ENCODE measurements around the gene KCP.

DNA sequence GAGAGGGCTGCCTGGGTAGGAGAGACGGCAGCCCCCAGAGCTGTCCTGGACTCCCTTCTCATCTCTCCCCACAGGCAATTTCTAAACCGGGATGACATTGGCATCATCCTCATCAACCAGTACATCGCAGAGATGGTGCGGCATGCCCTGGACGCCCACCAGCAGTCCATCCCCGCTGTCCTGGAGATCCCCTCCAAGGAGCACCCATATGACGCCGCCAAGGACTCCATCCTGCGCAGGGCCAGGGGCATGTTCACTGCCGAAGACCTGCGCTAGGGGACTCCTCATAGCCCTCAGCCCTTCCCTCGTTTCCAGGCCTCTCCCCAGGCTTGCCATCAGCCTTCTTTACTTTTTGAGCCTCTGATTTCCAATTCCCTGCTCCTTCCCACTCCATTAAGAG, 45.2 kb downstream of the KCP start:
- no peak for TF ChIP-seq SMAD4 (CRISPR knock-in tag; IDR thresholded peaks at IDR 0.05)
- TF ChIP-seq, protein P1, sequence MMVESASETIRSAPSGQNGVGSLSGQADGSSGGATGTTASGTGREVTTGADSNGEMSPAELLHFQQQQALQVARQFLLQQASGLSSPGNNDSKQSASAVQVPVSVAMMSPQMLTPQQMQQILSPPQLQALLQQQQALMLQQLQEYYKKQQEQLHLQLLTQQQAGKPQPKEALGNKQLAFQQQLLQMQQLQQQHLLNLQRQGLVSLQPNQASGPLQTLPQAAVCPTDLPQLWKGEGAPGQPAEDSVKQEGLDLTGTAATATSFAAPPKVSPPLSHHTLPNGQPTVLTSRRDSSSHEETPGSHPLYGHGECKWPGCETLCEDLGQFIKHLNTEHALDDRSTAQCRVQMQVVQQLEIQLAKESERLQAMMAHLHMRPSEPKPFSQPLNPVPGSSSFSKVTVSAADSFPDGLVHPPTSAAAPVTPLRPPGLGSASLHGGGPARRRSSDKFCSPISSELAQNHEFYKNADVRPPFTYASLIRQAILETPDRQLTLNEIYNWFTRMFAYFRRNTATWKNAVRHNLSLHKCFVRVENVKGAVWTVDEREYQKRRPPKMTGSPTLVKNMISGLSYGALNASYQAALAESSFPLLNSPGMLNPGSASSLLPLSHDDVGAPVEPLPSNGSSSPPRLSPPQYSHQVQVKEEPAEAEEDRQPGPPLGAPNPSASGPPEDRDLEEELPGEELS (CRISPR knock-in tag; IDR thresholded peaks at IDR 0.05) = no peak
- TF ChIP-seq ZNF138 (CRISPR knock-in tag; conservative IDR thresholded peaks at IDR 0.05) = no peak
- TF ChIP-seq CTCF (IDR thresholded peaks at IDR 0.05) = no peak
- no peak for TF ChIP-seq CBFB (CRISPR knock-in tag; IDR thresholded peaks at IDR 0.05; ENCODE audit: low read depth)
- no peak for TF ChIP-seq USF2 (CRISPR knock-in tag; IDR thresholded peaks at IDR 0.05)
- TF ChIP-seq MYBL2 (CRISPR knock-in tag; IDR thresholded peaks at IDR 0.05) = no peak
- TF ChIP-seq TP53 (CRISPR knock-in tag; IDR thresholded peaks at IDR 0.05) = no peak
- no peak for TF ChIP-seq PRRX2 (CRISPR knock-in tag; IDR thresholded peaks at IDR 0.05)
- TF ChIP-seq GRHL2 (CRISPR knock-in tag; IDR thresholded peaks at IDR 0.05; ENCODE audit: insufficient replicate concordance, severe bottlenecking) = no peak
- no peak for TF ChIP-seq E2F1 (CRISPR knock-in tag; IDR thresholded peaks at IDR 0.05)
- TF ChIP-seq ATF3 (CRISPR knock-in tag; conservative IDR thresholded peaks at IDR 0.05) = no peak
- TF ChIP-seq NR3C1 (CRISPR knock-in tag; conservative IDR thresholded peaks at IDR 0.05; ENCODE audit: low read depth) = no peak
